Testis (tissue), 2 donors: Measurements from ENCODE around the gene SYCP2.

ENCODE experiments used
- POLR2A ChIP-seq: fragments of 450-650 bp; IDR thresholded peaks from one replicate; pipeline ENCODE4 v1.6.1; 2017; ENCODE audit warnings: antibody characterized with exemption, mild to moderate bottlenecking, moderate library complexity
- TF ChIP-seq, protein P1 (sequence below), 3 experiments: fragments of 450-650 bp in 2 of 3; fragments of 200-600 bp in 1 of 3; sonication (generic) in 1 of 3; IDR thresholded peaks; one replicate each; pipeline ENCODE4 v1.5.1; 2016 to 2019; ENCODE audit warnings: antibody characterized with exemption in 3 of 3, mild to moderate bottlenecking in 2 of 3, moderate library complexity in 1 of 3

DNA sequence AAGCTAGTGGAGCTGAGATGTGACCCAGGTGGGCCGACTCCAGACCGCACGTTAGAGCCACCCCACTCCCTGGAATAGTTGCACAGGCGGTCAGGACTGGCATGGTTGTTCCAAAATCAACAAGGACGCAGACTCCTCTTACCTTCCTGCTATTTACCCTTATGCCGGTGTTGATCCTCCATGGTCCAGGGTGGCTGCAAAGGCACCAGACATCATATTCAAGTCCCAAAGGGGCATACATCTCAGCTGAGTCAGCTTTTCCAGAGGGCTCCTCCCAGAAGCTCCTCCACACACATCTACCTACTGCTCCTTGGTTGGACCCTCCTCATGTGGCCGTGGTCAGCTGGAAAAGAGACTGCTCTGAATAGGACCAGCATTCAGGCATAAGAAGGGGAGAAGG, 112.2 kb downstream of the SYCP2 start:
- TF ChIP-seq, protein P1, sequence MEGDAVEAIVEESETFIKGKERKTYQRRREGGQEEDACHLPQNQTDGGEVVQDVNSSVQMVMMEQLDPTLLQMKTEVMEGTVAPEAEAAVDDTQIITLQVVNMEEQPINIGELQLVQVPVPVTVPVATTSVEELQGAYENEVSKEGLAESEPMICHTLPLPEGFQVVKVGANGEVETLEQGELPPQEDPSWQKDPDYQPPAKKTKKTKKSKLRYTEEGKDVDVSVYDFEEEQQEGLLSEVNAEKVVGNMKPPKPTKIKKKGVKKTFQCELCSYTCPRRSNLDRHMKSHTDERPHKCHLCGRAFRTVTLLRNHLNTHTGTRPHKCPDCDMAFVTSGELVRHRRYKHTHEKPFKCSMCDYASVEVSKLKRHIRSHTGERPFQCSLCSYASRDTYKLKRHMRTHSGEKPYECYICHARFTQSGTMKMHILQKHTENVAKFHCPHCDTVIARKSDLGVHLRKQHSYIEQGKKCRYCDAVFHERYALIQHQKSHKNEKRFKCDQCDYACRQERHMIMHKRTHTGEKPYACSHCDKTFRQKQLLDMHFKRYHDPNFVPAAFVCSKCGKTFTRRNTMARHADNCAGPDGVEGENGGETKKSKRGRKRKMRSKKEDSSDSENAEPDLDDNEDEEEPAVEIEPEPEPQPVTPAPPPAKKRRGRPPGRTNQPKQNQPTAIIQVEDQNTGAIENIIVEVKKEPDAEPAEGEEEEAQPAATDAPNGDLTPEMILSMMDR (IDR thresholded peaks at IDR 0.05), result no peak
- no peak for TF ChIP-seq POLR2A
